Suprapubic skin (tissue), 4 donors: ENCODE results near the gene ARAP3.

Experiments
- CTCF ChIP-seq, 2 donors: fragments of 200-600 bp in 1 of 2; fragments of 450-650 bp in 1 of 2; sonication (generic) in 1 of 2; IDR thresholded peaks; one replicate each; pipeline ENCODE4 v1.5.1; 2016 to 2019; ENCODE audit warnings: antibody characterized with exemption in 2 of 2, mild to moderate bottlenecking in 1 of 2, moderate library complexity in 1 of 2
- EP300 ChIP-seq: sonication (generic); formaldehyde crosslinking; IDR thresholded peaks from one replicate; pipeline ENCODE4 v1.6.1; 2017; ENCODE audit warnings: antibody characterized with exemption
- POLR2A ChIP-seq, 2 donors: fragments of 450-650 bp; IDR thresholded peaks; one replicate each; pipeline ENCODE4 v1.6.1; 2017; ENCODE audit warnings: antibody characterized with exemption in 2 of 2, mild to moderate bottlenecking in 2 of 2, moderate library complexity in 2 of 2
- POLR2AphosphoS5 ChIP-seq, 3 donors: sonication (generic); formaldehyde crosslinking; IDR thresholded peaks; one replicate each; pipeline ENCODE4 v1.6.1; 2017; ENCODE audit warnings: antibody characterized with exemption in 3 of 3

GRCh38 chr5:141646026-141646425, 36.0 kb downstream of the ARAP3 start:
- TF ChIP-seq CTCF (IDR thresholded peaks at IDR 0.05): no peak
- TF ChIP-seq POLR2AphosphoS5 (IDR thresholded peaks at IDR 0.05): no peak
- no peak for TF ChIP-seq EP300
- no peak for TF ChIP-seq POLR2A (IDR thresholded peaks at IDR 0.05)
